HG03108 (cell line): ENCODE data around the gene CDH4.

Experiments
- ATAC-seq: cut with Tn5 transposase; IDR thresholded peaks from one replicate; pipeline ENCODE4 v1.9.1; 2021; ENCODE audit warnings: moderate library complexity; ENCODE audit not compliant: unreplicated experiment

Gene CDH4

GRCh38 chr20:61737812-61738443, 485.9 kb downstream of the CDH4 start:
- ATAC-seq = no peak

- ATAC-seq = no peak
Observed at GRCh38 chr20:61738601-61739069, 486.6 kb downstream of the CDH4 start.

- ATAC-seq = no peak
Observed at GRCh38 chr20:61739086-61739831, 487.2 kb downstream of the CDH4 start.

DNA sequence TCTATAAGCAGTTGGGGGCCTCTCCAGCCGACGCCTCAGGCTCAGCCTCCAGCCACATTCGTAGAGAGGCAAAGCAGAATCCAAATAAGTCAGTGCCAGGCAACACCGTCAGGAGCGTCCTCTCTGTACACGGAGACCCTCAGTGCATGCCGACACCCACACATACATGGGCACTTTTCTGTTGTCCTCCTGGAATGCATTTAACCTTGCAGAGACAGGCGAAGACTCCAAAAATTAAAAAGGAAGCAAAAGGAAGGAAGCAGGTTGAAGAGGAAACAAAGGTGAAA, 487.7 kb downstream of the CDH4 start:
- ATAC-seq = no peak

DNA sequence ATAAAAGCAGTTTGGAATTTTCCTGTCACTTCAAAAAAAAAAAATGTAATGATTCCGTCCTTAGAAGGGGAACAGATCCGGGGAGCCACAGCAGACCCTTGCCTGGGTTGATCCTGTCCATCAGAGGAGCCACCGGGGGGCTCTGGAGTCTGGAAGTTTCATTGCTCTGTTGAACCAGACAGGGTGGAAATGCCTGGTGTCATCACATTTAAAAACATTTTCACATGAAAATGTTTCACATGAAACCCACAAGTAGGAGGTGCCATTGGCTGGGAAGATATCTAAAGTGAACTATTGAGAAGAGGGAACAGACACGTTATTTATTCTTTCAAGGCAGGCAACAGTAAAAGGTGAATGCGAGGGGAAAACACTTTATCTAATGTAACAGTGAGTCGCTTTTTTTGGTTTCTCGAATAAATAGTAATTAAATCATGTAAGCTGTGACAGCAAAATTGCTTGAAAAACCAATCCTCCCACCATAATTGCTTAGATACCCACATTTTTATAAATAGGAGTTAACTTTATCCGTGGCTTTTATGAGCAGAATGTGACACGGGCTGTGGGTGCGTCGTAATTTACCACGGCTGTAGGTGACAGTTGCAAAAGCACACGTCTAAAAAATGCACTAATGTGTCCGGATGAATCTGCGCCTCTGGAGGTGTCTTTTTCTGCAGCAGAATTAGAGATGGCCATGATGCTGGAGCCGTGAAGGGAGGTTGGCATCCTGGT, 490.2 kb downstream of the CDH4 start:
- no peak for ATAC-seq

- ATAC-seq = no peak
Observed at GRCh38 chr20:61743606-61744005, 491.5 kb downstream of the CDH4 start.

GRCh38 chr20:61744691-61745396, 492.8 kb downstream of the CDH4 start:
- no peak for ATAC-seq

DNA sequence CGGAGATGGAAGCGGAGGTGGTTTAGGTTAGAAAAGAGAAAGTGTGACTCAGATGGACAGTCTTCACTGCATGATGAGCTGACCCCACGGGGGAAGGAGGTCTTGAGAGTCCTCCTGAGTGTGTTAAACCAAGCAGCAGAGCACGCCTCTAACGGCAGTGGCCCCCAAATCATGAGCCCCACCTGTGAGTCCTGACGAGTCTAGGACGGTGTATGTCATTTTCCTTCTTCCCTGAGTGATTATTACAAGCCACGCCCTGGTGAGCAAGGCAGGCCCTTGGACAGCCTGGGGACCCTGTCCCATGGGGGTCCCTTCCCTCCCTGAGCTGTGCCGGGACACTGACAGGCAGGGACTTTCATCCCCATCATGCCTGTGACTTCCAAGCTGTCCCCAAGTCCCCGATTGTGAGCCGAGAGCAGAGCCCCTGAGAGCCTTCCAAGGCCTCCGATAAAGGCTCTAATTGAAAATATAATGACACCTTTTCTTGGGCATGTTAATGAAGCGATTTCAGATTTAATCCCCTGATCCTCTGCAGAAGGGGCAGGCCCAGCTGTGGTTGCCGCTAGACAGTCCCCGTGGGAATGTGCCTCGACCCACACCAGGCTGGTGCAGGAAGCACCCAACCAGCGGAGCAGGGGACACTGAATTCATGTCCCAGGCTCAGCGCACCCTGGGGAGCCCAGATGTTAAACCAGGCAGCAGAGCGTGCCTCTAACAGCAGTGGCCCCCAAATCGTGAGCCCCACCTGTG, 493.5 kb downstream of the CDH4 start:
- no peak for ATAC-seq

DNA sequence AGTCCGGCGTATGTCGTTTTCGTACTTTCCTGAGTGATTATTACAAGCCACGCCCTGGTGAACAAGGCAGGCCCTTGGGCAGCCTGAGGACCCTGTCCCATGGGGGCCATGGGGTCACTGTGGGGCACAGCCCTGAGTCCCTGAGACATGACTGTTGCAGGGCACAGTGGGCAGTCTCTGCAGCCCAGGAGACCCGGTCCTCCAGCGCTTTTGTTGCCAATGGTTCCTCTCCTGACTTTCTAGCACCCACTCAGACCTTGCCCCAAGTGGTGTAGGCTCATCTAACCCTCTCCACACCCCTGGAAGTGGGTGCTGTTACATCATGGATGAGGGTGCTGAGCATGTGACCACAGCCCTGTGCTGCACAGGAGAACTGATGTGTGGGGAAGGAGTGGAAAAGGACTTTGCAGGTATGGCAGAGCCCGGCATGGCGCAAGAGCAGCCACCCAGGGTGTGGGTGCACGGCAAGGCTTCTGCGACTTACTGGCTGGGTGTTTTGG, 494.1 kb downstream of the CDH4 start:
- no peak for ATAC-seq

DNA sequence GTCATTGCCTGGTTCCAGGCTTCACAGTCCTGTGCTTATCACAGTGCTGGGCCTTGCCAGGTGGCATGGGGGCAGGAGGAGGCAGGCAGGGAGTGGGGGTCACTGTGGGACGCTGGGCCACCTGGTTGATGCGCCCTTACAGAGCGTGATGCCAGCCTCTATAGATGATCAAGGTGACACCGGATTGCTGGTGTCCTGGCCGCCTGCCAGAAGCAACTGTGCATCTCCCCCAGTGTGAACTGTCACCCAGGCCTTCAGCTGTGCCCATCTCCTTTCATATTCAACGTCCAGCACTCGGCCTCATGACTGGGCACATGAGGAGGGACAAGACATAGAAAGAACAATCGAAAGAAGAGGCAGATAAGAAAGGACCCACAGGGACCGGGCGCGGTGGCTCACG, 494.7 kb downstream of the CDH4 start:
- ATAC-seq = no peak

DNA sequence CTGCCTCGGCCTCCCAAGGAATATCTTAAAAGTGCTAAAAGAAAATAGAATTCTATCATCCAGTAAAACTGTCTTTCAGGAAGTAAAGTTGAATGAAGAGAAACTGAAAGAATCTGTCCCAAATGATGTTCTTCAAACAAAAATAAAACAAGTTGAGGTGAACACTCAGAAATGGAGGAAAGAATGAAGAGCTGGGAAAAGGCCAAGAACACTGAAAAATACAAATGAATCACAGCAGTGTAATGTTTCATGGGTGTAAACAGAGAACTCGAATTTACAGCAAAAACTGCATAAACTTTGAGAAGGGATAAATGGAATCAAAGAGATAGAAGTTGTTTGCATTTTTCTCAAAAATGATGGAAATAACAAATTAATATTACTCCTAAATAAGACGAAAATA, 496.3 kb downstream of the CDH4 start:
- ATAC-seq = no peak

DNA sequence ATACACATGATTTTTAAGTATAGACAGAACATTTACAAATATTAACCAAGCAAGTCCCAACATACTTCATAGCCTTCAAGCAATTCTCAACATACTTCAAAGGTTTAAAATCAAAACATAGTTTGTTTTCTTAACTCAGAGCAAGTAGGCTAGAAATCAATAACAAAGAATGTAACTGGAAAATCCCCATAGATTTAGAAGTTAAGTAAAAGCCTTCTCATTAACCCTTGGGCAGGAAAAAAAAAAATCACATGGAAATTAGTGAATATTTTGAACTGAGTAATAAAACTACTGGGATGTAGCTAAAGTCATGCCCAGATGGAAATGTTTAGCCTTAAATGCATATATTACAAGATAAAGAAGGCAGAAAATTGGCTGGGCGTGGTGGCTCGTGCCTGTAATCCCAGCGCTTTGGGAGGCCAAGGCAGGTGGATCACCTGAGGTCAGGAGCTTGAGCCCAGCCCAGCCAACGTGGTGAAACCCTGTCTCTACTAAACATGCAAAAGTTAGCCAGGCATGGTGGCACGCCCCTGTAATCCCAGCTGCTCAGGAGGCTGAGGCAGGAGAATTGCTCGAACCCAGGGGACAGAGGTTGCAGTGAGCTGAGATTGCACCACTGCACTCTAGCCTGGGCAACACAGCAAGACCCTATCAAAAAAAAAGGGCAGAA, 497.5 kb downstream of the CDH4 start:
- ATAC-seq = no peak

GRCh38 chr20:61750093-61750492, 498.0 kb downstream of the CDH4 start:
- no peak for ATAC-seq

GRCh38 chr20:61752576-61752975, 500.5 kb downstream of the CDH4 start:
- ATAC-seq = no peak

- no peak for ATAC-seq
Observed at GRCh38 chr20:61753316-61753942, 501.4 kb downstream of the CDH4 start.

- ATAC-seq = no peak
Observed at GRCh38 chr20:61753987-61754956, 502.2 kb downstream of the CDH4 start.

- no peak for ATAC-seq
Observed at GRCh38 chr20:61754976-61755778, 503.1 kb downstream of the CDH4 start.
